IPS-NIHi7 (cell line): ENCODE data around the gene EPAS1.
"Not testable (repeated sequence)": the region's sequence is repeated elsewhere in the genome, so short reads cannot be mapped to it uniquely, and the experiment has no call there.

Experiments used
- DNase-seq: peaks from one replicate; pipeline ENCODE4 v3.0.0; 2012; ENCODE audit warnings: mixed read lengths; ENCODE audit errors: extremely low spot score

The EPAS1 gene

GRCh38 chr2:46382331-46383112, 85.3 kb downstream of the EPAS1 start:
- no peak for DNase-seq

- DNase-seq: no peak
Measured at GRCh38 chr2:46383113-46383395, 85.8 kb downstream of the EPAS1 start.

GRCh38 chr2:46383784-46384456, 86.7 kb downstream of the EPAS1 start:
- DNase-seq: no peak

- no peak for DNase-seq
Measured at GRCh38 chr2:46384457-46384815, 87.2 kb downstream of the EPAS1 start.

- DNase-seq: no peak
Measured at GRCh38 chr2:46385786-46386577, 88.8 kb downstream of the EPAS1 start.

GRCh38 chr2:46386763-46387162, 89.6 kb downstream of the EPAS1 start:
- DNase-seq: no peak

- no peak for DNase-seq
Measured at GRCh38 chr2:46387292-46387691, 90.1 kb downstream of the EPAS1 start.

GRCh38 chr2:46387886-46388515, 90.8 kb downstream of the EPAS1 start:
- no peak for DNase-seq

GRCh38 chr2:46388881-46389280, 91.7 kb downstream of the EPAS1 start:
- DNase-seq: no peak

GRCh38 chr2:46389417-46389916, 92.3 kb downstream of the EPAS1 start:
- DNase-seq: no peak

- DNase-seq: no peak
Measured at GRCh38 chr2:46390036-46390435, 92.8 kb downstream of the EPAS1 start.

- no peak for DNase-seq
Measured at GRCh38 chr2:46390901-46391395, 93.7 kb downstream of the EPAS1 start.

GRCh38 chr2:46392561-46393346, 95.5 kb downstream of the EPAS1 start:
- DNase-seq: no peak

GRCh38 chr2:46393347-46393820, 96.2 kb downstream of the EPAS1 start:
- DNase-seq: no peak

- no peak for DNase-seq
Measured at GRCh38 chr2:46393865-46394264, 96.7 kb downstream of the EPAS1 start.

GRCh38 chr2:46394649-46395510, 97.7 kb downstream of the EPAS1 start:
- no peak for DNase-seq

GRCh38 chr2:46395730-46396129, 98.5 kb downstream of the EPAS1 start:
- DNase-seq: not testable (repeated sequence)

GRCh38 chr2:46400016-46400415, 102.8 kb downstream of the EPAS1 start:
- no peak for DNase-seq

GRCh38 chr2:46402874-46403273, 105.7 kb downstream of the EPAS1 start:
- no peak for DNase-seq

GRCh38 chr2:46404181-46404759, 107.1 kb downstream of the EPAS1 start:
- no peak for DNase-seq
